ENCODE measurements around the gene TAX1BP3. TPM values are rescaled to one million over a fixed set of nuclear protein-coding genes. Genes with fewer than 3 reads are reported as not detected.

TAX1BP3 gene
- total and polyA plus RNA-seq, 2 of the 13 experiments (the other 11 are each of a cell fraction or from before 2014, with no cell fraction given), result 16.7 to 45.1 TPM

GRCh38 chr17:3630781-3631180, 37.6 kb downstream of the TAX1BP3 start (continued):
- TF ChIP-seq ARID4A (CRISPR knock-in tag; IDR thresholded peaks at IDR 0.05; ENCODE audit: borderline replicate concordance), result no peak
- TF ChIP-seq TEAD2 (CRISPR knock-in tag; IDR thresholded peaks at IDR 0.05), result no peak
- TF ChIP-seq ZNF543 (CRISPR knock-in tag; IDR thresholded peaks at IDR 0.05), result no peak
- no peak for TF ChIP-seq ZNF639 (CRISPR knock-in tag; conservative IDR thresholded peaks at IDR 0.05)
- no peak for TF ChIP-seq ZNF800 (CRISPR knock-in tag; IDR thresholded peaks at IDR 0.05)
- no peak for TF ChIP-seq KLF11 (CRISPR knock-in tag; IDR thresholded peaks at IDR 0.05)
- no peak for TF ChIP-seq MTERF4 (CRISPR knock-in tag; IDR thresholded peaks at IDR 0.05)
